ENCODE measurements around the gene CCDC186.

The CCDC186 gene

DNA sequence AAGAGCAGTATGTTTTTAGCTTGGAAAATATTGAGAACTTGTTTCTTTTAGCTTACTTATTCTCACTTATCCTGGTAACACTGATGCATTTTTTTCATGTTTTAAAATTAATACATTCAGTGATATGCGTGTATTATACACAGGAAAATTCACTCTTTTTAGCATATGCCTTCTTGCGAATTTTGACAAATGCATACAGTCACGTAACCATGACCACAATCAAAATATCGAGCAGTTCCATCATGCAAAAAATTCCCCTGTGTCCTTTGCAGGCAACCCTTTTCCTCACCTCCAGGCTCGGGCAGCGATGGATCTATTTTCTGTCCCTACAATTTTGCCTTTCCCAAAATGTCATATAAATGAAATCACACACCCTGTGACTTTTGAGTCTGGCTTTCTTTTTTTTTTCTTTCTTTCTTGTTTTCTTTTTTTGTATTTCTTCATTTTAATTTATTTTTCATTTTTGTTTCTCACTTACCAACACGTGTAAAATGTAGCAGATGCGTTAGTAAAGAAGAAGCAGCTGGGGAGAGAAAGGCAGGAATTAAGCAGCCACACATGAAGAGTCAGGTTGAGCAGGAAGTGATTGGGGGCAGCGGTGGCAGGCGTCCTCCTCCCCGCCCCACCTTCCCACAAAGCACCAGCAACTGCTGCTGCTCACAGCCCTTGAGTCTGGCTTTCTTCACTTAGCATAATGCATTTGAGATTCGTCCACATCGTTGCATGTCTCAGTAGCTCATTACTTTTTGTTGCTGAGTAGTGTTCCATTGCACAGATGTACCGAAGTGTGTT lies 100.4 kb downstream of the CCDC186 start:
- Mint-ChIP-seq H3K9me3 (no peaks in the 10 kb centered on the region), H3K27me3 (no peaks in the 10 kb centered on the region), H3K27ac (no peak overlapping the region), H3K4me3 (no peak overlapping the region), H3K4me1 (peaks cover 12% of the 10 kb centered on the region), H3K36me3 (no peaks in the 10 kb centered on the region)

DNA sequence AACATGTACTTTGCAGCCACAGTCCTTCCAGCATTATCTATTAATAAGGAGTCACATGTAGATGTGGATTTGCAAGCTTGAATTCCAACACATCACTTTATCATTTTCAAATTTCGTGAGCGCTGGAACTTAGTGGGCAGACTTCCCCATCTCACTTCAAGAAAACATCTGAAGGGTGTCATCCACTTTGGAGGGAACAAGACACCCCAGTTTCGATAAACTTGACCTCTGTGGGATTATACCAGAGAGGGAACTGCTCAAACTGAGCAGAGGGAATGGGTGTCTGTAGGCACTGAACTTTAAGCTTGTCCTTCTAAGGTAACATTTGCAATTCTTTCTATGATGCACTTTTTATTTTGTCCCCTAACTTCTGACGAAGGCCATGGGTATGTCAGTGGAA lies 102.8 kb downstream of the CCDC186 start:
- H3K4me1 Mint-ChIP-seq: peaks cover 17% of the 10 kb centered on the region
- H3K27ac Mint-ChIP-seq: no peak overlapping the region
- no peaks in the 10 kb centered on the region for H3K36me3 Mint-ChIP-seq
- no peaks in the 10 kb centered on the region for H3K9me3 Mint-ChIP-seq
- no peak overlapping the region for H3K4me3 Mint-ChIP-seq
- H3K27me3 Mint-ChIP-seq: no peaks in the 10 kb centered on the region

Data from activated naive CD4-positive, alpha-beta T cell treated with anti-CD3 and anti-CD28 coated beads, Interleukin-2, amount 50 U/mL, for 24 hours (primary cell).